Measurements from ENCODE around the gene CALCOCO1.

CALCOCO1 gene

GRCh38 chr12:53659011-53659551 lies 68.2 kb downstream of the CALCOCO1 start:
- DNase-seq = peak; percentile 6 to 12

Data from NCI-H1930 (cell line).